Fibroblast of skin of left quadriceps (primary cell): ENCODE data around the gene ZNF526.

Experiments used
- DNase-seq, 2 experiments: peaks; one replicate each; pipeline ENCODE4 v3.0.0-alpha.2; 2013; ENCODE audit warnings: low read depth in 2 of 2

Gene ZNF526

GRCh38 chr19:42196011-42197001, 23.8 kb upstream of the ZNF526 start:
- DNase-seq: no peak

- DNase-seq: no peak
Observed at GRCh38 chr19:42197375-42197817, 22.7 kb upstream of the ZNF526 start.

- DNase-seq: no peak
Observed at GRCh38 chr19:42198676-42199439, 21.3 kb upstream of the ZNF526 start.

- no peak for DNase-seq
Observed at GRCh38 chr19:42199440-42200115, 20.5 kb upstream of the ZNF526 start.

GRCh38 chr19:42200116-42200715, 19.9 kb upstream of the ZNF526 start:
- DNase-seq: no peak

GRCh38 chr19:42201489-42202289, 18.4 kb upstream of the ZNF526 start:
- DNase-seq: no peak

GRCh38 chr19:42202290-42202880, 17.7 kb upstream of the ZNF526 start:
- DNase-seq: no peak

GRCh38 chr19:42203700-42204099, 16.4 kb upstream of the ZNF526 start:
- DNase-seq: no peak

- DNase-seq: no peak
Observed at GRCh38 chr19:42204664-42205063, 15.4 kb upstream of the ZNF526 start.

- DNase-seq: no peak
Observed at GRCh38 chr19:42206871-42207755, 13.0 kb upstream of the ZNF526 start.

- DNase-seq: no peak
Observed at GRCh38 chr19:42207767-42208271, 12.3 kb upstream of the ZNF526 start.

- DNase-seq: no peak
Observed at GRCh38 chr19:42208612-42209011, 11.5 kb upstream of the ZNF526 start.

GRCh38 chr19:42212886-42213285, 7.2 kb upstream of the ZNF526 start:
- no peak for DNase-seq

- DNase-seq: no peak
Observed at GRCh38 chr19:42214810-42215485, 5.2 kb upstream of the ZNF526 start.

- DNase-seq: no peak
Observed at GRCh38 chr19:42216653-42217519, 3.2 kb upstream of the ZNF526 start.

- DNase-seq: peak; percentile 93
Observed at GRCh38 chr19:42217520-42218437, 2.3 kb upstream of the ZNF526 start, which contains the start of gene DEDD2. Gene DEDD2 (minus strand): TSS chr19:42217677. CDS start chr19:42217007, 670 bp downstream.
